Renal cortex interstitium (tissue), 15 donors: Measurements from ENCODE around the gene XAGE5. TPM values are rescaled to one million over a fixed set of nuclear protein-coding genes. Genes with fewer than 3 reads are reported as not detected.
"Not testable (repeated sequence)": the region's sequence is repeated elsewhere in the genome, so short reads cannot be mapped to it uniquely, and the experiment has no call there.

Experiments used
- DNase-seq, 11 donors: peaks; one replicate each; pipeline ENCODE4 v3.0.0-alpha.2; 2013; ENCODE audit warnings: low read depth in 9 of 11, low spot score in 4 of 11; ENCODE audit errors: extremely low read depth in 1 of 11
- long read RNA-seq, 16 experiments: transcript quantifications; one replicate each; lab custom pipeline, GENCODE V29; 2026
- polyA plus RNA-seq, 3 donors: library from polyadenylated mRNA; unstranded; fragments of 120-200 nt; gene quantifications; one replicate each; pipeline ENCODE4 v1.2.1, GENCODE V29; 2013; ENCODE audit not compliant: insufficient read length in 3 of 3

Gene XAGE5
- polyA plus RNA-seq: not detected
- long read RNA-seq, donor 1: 0 reads
- long read RNA-seq, donor 2: 0 reads
- long read RNA-seq, donor 3: 0 reads
- long read RNA-seq, donor 4: 0 reads
- long read RNA-seq, donor 5: 0 reads
- long read RNA-seq, donor 6: 0 reads
- long read RNA-seq, donor 7: 0 reads
- long read RNA-seq, donor 8: 0 reads
- long read RNA-seq, donor 9: 0 reads
- long read RNA-seq, donor 10: 0 reads
- long read RNA-seq, donor 11: 0 reads
- long read RNA-seq, donor 12: 0 reads
- long read RNA-seq, donor 13: 0 reads
- long read RNA-seq, donor 14: 0 reads
- long read RNA-seq, donor 15: 0 reads
- long read RNA-seq, donor 16: 0 reads

GRCh38 chrX:52811065-52811625 lies at the start of gene XAGE5:
Gene XAGE5 (plus strand): TSS chrX:52811287. CDS start chrX:52812567, 1,280 bp downstream.
- DNase-seq: no peak

GRCh38 chrX:52765983-52766382 lies 45.1 kb upstream of the XAGE5 start:
- DNase-seq: not testable (repeated sequence)

GRCh38 chrX:52773504-52773903 lies 37.6 kb upstream of the XAGE5 start:
- not testable (repeated sequence) for DNase-seq

GRCh38 chrX:52797327-52797726 lies 13.8 kb upstream of the XAGE5 start, which contains the start of gene SPANXN5:
Gene SPANXN5 (minus strand): TSS chrX:52797427. CDS start chrX:52797348, 79 bp downstream.
- not testable (repeated sequence) for DNase-seq

GRCh38 chrX:52804876-52805275 lies 6.2 kb upstream of the XAGE5 start:
- DNase-seq: not testable (repeated sequence)

- DNase-seq: no peak
Measured at GRCh38 chrX:52819788-52820187, 8.7 kb downstream of the XAGE5 start.

- no peak for DNase-seq
Measured at GRCh38 chrX:52821079-52821760, 10.1 kb downstream of the XAGE5 start.

- DNase-seq: no peak
Measured at GRCh38 chrX:52824608-52825007, 13.5 kb downstream of the XAGE5 start.

GRCh38 chrX:52830551-52830950 lies 19.5 kb downstream of the XAGE5 start:
- DNase-seq: no peak

GRCh38 chrX:52839137-52839536 lies 28.1 kb downstream of the XAGE5 start:
- DNase-seq: no peak

GRCh38 chrX:52843619-52844018 lies 32.5 kb downstream of the XAGE5 start:
- DNase-seq: not testable (repeated sequence)

GRCh38 chrX:52852110-52852860 lies 41.2 kb downstream of the XAGE5 start:
- no peak for DNase-seq

- not testable (repeated sequence) for DNase-seq
Measured at GRCh38 chrX:52856991-52857525, 46.0 kb downstream of the XAGE5 start.

- DNase-seq: peak in 1 of 11 donors; percentile 15
Measured at GRCh38 chrX:52865343-52865998, 54.4 kb downstream of the XAGE5 start.

Other genes with a start within 250 kb of the XAGE5 start
- not detected for gene SSX7, start 156.4 kb upstream of the XAGE5 start, polyA plus RNA-seq
- gene SSX2, start 104.1 kb upstream of the XAGE5 start, polyA plus RNA-seq: not detected
- gene SSX2B, start 60.0 kb upstream of the XAGE5 start, polyA plus RNA-seq: under 1 TPM in 1 of 3 donors, not detected in 2; 0.09 TPM
- gene SPANXN5, start 13.9 kb upstream of the XAGE5 start, polyA plus RNA-seq: not detected
- not detected for gene XAGE3, start 56.8 kb downstream of the XAGE5 start, polyA plus RNA-seq
- 10 to 100 TPM; 13.9 to 22.9 (median 18.2) TPM for gene FAM156B, start 86.0 kb downstream of the XAGE5 start, polyA plus RNA-seq
- 10 to 100 TPM; 23.9 to 44.3 (median 27.6) TPM for gene FAM156A, start 147.2 kb downstream of the XAGE5 start, polyA plus RNA-seq
- 10 to 100 TPM; 15.6 to 25.9 (median 16.1) TPM for gene GPR173, start 237.5 kb downstream of the XAGE5 start, polyA plus RNA-seq